NCI-H2171 (cell line): ENCODE data around the gene C1orf21.

Experiments
- DNase-seq: peaks from one replicate; lab custom pipeline; 2025; lab: John Stamatoyannopoulos, UW

C1orf21 gene

GRCh38 chr1:184557423-184558347 is 170.9 kb downstream of the C1orf21 start:
- DNase-seq = no peak

DNA sequence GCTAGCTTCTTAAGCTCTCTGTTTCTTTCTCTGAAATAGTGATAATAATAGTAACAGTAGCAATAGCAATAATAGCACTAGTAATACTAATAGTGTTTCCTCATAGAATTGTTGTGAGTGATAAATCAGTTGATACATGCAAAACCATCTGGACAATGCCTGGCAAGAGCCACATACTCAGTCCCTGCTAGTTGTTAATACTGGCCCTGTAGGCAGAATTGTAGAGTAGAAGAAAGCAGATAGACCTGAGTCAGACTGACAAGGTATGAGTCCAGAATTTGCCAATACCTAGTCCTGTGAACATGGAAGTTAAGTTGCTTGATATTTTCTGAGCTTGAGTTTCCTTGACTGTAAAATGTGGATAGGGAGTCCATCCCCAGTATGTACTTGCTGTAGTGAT is 171.9 kb downstream of the C1orf21 start:
- no peak for DNase-seq

GRCh38 chr1:184559117-184559713 is 172.4 kb downstream of the C1orf21 start:
- no peak for DNase-seq

GRCh38 chr1:184562806-184563205 is 176.0 kb downstream of the C1orf21 start:
- DNase-seq = no peak

DNA sequence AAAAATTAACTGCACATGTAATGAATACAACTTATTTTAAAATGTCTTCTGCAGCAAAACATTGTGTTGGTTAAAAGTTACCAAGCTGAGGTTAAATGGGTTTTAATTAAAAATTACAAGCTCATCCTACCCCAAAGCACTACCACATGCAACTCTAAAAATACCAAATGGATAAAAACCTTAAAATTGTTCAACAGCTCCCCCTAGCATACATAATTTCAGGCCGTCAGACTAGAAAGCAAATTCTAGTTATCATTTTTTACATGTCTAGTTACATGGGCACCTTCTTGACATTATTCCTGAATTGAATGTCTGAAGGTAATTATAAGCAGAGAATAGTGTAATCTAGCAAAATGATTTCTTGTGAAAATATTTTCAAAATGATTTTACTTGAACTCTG is 176.5 kb downstream of the C1orf21 start:
- no peak for DNase-seq

DNA sequence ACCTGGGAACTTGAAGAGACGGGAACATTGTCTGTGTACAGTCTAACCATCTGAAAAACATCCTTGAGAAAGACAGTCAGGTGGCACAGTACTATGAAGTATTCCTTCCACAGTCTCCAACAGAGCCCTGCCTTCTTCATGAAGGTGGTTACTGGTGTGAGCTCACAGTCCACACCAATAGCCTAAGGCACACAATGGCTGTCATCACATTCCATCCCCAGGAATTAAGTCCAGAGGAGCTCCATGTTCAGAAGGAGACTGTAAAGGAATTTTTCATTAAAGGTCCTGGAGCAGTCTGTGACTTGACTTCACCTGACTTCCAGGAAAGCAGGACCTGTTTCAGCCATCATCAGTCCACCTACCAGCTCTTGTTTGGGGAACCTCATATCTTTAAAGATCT is 180.2 kb downstream of the C1orf21 start:
- no peak for DNase-seq

DNA sequence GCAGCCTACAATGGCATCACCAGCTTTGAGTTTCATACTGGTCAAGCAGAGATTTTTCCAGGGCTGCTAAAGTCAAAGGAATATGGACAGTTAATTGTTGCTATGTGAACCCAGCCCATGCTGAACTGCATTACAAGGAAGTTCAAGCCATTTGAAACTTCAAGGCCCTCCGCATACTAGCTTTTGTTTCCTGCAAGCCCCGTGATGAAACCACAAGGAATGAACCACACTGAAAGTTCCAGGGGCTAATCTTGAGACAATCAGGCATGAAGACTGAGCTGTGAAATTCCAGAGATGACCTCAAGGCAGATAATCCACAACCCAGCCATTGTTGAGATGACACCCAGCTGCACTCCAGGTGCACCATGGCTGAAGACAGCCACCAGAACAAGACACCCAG is 180.8 kb downstream of the C1orf21 start:
- no peak for DNase-seq

- DNase-seq = no peak
Measured at GRCh38 chr1:184568148-184568547, 181.3 kb downstream of the C1orf21 start.

GRCh38 chr1:184569106-184569505 is 182.3 kb downstream of the C1orf21 start:
- DNase-seq = no peak

DNA sequence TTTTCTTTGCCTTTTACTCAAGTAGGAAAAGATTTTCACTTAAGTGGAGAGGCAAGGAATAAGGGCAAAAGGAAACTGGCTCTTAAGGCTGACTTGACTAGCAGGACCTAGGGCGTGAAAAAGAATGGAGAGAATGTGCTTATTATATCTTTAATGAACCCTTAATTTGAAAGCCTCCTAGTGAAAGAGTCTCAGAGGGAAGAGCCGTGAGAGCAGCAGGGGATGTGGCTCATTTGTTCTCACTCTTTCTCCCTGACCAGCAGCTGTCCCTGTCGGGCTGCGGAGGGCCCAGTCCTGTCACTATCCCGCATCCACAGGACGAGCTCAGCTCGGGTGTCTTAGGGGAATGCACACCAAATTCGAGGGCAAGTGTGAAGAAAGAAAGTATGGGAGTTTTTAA is 187.8 kb downstream of the C1orf21 start:
- DNase-seq = no peak

DNA sequence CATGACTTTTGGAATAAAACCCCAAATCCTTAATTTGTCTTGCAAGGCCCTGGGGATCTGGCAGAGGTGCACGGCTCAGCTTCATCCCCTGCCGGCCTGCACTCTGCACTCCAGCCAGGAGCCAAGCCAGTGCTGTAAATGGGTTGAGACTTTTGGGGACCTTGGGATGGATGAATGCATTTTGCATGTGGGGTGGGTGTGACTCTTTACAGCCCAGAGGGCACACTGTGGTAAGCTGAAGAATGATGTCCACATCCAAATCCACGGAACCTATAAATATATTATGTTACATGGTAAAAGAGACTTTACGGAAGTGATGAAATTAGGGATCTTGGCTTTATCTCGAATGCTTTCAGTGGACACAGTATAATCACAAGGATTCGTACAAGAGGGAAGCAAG is 190.0 kb downstream of the C1orf21 start:
- DNase-seq = no peak

GRCh38 chr1:184577319-184577718 is 190.5 kb downstream of the C1orf21 start:
- no peak for DNase-seq

GRCh38 chr1:184582411-184582810 is 195.6 kb downstream of the C1orf21 start:
- no peak for DNase-seq

DNA sequence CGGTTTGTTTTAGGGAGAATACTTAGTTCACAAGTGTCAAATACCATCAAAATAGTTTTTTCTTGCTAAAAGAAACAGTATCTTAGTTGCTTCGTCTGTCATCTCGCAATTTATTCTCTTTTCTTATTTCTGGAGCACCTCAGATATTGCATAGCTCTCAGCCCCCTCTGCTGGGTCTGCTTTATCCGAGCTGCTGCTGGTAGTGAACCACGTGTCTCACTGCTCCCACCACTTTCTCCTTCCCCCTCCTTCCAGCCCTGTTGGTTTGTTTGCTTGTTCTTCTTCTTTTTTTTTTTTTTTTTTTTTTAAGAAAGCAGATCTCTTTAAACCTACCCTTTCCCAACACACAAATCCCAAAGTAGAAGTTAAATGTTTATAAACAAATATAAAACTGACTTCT is 197.0 kb downstream of the C1orf21 start:
- no peak for DNase-seq

DNA sequence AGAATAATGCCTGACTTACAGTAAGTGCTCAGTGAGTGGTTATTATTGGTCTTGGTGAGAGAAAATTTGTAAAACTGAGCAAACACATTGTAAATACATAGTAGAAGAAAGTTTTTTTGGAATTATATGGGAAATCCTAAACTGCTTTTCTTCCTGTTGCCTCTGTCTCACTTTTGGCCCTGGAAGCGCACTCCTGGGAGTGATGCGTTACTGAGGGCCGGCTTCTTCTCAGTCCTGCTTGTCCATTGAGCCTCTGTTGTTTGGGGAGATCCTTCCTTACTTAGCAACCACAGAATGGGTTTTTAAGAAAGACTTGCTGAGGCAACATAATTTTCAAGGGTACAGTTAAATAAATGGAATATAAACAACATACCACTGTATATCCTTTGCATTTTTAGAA is 201.9 kb downstream of the C1orf21 start:
- DNase-seq = no peak

DNA sequence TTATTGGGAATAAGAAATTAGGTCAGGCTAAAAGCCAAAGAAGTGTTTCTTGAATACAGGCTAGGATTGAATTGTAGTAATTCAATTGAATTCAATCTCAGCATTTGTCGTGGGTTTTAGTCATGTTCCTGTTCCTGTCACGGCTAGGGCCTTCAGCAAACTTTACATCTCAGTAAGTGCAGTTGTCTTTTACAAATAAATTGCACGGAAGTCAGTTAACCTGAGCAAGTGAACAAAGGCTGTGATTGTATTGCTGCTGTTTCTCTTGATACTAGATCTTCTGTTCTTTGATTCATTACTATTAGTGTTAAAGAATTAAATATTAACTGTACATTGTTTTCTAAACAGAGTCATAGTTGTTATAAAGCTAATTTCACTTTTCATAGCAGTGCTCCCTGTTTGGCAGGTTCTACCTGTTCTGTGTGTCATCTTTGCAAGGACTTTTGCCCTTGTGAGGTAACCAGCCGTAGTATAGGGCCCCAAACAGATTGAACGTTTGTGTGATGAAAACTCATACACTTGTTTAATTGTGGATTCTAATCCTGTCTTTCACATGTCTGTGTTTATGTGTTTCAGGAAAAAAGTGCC is 203.4 kb downstream of the C1orf21 start:
- DNase-seq = no peak

- DNase-seq = no peak
Measured at GRCh38 chr1:184593597-184593996, 206.8 kb downstream of the C1orf21 start.

DNA sequence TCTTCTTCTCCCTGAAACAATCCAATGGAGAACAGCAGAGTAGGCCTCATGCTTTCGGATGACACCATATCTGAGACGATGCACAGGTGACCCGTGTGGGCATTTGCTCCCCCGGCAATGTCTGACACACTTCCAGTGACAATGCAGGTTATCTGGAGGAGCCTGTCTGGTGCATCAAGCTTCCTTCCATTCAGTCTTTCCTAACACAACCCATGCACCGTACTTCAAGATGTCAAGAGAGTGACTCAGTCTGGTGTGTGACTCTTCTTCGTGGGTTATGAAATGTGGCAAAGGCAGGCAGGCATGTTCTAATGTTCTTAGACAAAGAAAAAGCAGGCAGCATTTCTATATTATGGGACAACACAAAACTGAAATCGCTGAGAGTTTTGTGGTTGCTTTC is 208.8 kb downstream of the C1orf21 start:
- DNase-seq = no peak

GRCh38 chr1:184596950-184597645 is 210.3 kb downstream of the C1orf21 start:
- DNase-seq = no peak

- DNase-seq = no peak
Measured at GRCh38 chr1:184597650-184598357, 211.0 kb downstream of the C1orf21 start.

GRCh38 chr1:184598403-184599193 is 211.8 kb downstream of the C1orf21 start:
- DNase-seq = no peak
